HG03460 (cell line): Measurements from ENCODE around the gene ZNF644.
A peak's percentile ranks its signal among the peaks of the same experiment; 100 is the strongest.

Experiments used
- ATAC-seq: cut with Tn5 transposase; IDR thresholded peaks from one replicate; pipeline ENCODE4 v1.9.1; 2021; ENCODE audit not compliant: unreplicated experiment

Gene ZNF644

DNA sequence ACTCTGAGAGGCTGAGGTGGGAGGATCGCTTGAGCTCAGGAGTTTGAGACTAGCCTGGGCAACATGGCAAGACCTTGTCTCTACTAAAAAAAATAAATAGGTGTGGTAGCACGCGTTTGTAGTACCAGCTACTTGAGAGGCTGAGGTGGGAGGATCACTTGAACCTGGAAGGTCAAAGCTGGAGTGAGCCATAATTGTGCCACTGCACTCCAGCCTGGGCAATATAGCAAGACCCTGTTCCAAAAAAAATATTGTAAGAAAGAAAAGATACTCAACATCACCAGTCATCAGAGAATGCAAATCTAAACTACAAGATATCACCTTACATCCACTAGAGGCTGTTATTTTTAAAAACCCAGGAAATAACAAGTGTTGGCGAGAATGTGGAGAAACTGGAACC lies 32.5 kb downstream of the ZNF644 start:
- ATAC-seq: no peak

DNA sequence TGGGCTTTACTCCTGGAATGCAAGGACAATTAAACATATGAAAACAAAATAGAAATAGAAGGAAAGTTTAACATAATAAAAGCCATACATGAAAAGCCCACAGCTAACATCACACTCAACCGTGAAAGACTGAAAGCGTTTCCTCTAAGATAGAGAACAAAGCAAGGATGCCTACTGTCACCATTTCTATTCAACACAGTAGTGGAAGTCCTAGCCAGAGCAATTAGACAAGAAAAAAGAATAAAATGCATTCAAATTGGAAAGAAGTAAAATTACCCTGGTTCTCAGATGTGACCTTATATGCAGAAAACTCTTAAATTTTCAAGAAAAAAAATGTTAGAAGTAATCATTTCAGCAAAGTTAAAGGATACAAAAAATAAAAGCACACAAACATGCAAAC lies 34.0 kb downstream of the ZNF644 start:
- ATAC-seq: no peak

DNA sequence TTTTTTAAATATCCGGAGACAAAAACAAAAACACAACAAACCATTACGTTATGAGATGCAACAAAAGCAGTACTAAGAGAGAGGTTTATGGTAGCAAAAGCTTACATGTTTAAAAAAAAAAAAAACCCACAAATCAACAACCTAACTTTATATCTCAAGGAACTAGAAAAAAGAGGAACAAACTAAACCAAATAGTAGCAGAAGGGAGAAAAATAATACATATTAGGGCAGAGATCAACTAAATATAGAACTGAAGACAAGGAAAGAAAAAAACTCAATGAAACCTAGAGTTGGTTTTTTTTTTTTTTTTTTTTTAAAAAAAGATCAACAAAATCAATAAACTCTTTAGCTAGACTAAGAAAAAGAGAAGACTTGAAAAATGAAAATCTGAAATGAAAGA lies 34.9 kb downstream of the ZNF644 start:
- no peak for ATAC-seq

DNA sequence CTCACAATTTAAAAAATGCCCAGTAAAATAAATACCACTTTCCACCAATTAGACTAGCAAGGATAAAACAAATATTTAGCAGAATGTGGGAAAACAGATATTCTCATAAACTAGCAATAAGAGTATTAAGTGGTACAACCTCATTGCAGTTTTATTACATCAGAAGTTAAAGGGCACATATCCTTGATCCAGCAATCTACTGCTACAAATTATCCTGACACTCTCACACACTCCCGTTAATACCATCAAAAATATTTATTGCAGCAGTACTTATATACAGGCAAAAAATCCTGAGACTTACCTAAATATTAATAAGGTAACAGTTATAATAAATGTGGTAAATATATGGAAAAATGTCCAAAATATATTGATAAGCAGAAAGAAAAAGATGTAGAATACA lies 44.3 kb downstream of the ZNF644 start:
- no peak for ATAC-seq

DNA sequence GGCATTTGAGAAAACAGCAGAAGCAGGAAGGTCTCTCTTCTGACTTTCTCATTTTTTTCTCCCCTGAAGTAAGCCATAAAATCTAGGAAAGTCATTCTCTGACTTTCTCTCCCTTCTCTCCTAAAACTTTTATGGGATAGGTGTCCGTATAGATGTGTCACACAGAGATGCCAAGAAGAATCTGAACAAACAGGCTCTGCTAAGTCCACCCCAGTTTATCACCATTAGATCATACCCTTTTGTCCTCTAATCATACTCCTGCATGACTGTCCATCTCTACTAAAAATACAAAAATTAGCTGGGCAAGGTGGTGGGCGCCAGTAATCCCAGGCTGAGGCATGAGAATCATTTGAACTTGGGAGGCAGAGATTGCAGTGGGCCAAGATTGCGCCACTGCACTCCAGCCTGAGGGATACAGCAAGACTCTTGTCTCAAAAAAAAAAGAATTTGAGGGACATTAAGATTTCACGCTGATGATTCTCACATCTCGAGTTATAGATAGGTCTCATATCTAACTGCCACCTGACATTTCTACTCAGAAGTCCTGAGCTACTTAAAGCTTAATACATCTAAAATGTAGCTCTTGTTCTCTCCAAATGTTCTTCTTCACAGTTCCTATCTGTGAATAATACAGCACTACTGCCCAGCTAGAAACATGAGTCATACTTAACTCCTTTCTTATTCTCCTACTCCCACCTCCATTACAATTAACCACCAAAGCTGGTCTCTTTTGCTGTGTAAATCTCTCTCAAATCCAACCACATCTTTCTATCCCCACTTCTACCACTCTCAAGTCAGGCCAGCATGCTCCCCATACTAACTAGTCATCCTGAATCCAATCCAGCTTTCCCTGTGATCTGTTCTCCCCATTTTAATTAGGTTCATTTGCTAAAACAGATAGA lies 47.7 kb downstream of the ZNF644 start:
- no peak for ATAC-seq

DNA sequence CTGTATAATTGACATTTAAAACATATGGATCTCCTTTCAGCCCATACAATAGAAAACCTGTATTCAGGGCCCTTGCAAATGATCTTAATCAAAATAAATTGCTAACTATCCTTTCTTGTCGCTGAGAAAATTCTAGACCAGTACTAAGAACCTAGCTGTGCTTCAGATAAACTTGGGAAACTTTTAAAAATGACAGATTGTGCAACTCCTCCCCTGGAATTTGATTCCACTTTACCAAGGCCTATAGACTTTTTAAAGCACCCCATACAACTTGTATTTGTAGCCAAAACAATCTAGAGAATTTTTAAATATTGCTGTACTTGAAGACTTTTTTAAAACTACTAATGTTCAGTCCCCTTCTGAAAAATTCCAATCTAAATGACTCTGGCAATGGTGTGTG lies 51.6 kb downstream of the ZNF644 start:
- ATAC-seq: no peak

DNA sequence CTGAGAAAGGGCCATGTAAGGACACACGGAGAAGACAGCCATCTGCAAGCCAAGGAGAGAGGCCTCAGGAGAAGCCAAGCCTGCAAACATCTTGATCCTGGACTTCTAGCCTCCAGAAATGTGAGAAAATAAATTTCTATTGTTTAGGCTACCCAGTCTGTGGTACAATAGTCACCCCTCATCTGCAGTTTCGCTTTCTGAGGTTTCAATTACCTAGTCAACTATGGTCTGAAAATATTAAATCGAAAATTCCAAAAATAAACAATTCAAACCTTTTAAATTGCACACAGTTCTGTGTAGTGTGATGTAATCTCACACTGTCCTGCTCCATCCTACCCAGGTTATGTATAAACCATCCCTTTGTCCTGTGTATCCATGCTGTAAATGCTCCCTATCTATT lies 52.6 kb downstream of the ZNF644 start:
- ATAC-seq: no peak

DNA sequence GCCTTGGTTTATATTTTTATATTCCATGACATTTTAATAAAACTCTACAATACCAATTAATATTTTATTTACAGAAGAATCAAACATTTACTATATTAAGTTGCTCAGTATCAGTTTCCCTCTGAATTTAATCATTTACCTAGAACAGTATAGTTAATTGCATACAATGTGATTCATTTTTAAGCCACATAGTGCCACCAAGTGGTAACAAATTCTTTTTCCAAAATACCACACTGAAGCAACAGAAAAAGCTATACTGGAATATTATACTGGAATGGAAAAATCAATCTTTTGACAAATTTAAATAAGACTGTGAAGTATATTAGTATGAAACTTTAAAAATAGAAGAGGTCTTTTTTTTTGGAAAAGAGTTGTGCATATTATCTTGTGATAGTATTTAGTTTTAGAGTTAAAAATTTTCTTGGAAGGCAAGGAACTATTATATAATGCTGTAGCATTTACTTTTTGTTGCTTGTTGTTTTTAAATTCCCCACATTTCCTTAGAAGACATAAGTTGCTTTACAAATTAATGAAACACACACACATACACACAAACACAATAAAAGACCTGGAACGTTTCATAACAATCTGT lies 57.3 kb downstream of the ZNF644 start:
- no peak for ATAC-seq

DNA sequence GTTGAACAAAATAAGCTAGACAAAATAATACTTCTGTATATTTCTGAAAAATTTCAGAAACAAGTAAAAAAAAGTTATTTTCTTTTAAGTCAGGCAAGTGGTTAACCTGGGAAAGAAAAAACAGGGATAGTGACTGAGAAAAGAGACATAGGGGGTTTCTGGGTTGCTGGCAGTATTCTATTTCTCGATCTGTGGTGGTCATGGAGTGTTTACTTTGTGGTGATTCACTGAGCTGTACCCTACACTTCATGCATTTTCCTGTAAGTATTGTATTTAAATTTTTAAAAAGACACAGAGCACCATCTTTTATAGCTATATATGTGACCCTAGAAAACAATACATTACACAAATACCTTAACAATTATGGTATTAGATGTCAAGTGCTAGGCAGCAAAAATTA lies 58.2 kb downstream of the ZNF644 start:
- no peak for ATAC-seq

DNA sequence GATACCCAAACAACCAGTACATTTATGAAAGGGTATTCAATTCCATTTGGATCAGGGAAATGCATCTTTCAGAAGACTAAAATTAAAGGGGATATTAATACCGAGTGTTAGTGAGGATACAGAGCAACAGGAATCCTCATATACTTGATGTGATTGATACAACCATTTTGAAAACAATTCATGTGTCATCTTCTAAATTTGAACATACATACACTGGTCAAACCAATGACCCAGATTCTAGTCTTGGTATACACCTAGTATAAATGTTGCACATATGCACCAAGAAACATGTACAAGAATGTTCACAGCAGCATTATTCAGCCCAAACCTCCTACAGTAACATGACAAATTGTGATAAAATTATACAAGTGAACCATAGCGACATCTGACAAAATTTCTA lies 58.6 kb downstream of the ZNF644 start:
- ATAC-seq: no peak

DNA sequence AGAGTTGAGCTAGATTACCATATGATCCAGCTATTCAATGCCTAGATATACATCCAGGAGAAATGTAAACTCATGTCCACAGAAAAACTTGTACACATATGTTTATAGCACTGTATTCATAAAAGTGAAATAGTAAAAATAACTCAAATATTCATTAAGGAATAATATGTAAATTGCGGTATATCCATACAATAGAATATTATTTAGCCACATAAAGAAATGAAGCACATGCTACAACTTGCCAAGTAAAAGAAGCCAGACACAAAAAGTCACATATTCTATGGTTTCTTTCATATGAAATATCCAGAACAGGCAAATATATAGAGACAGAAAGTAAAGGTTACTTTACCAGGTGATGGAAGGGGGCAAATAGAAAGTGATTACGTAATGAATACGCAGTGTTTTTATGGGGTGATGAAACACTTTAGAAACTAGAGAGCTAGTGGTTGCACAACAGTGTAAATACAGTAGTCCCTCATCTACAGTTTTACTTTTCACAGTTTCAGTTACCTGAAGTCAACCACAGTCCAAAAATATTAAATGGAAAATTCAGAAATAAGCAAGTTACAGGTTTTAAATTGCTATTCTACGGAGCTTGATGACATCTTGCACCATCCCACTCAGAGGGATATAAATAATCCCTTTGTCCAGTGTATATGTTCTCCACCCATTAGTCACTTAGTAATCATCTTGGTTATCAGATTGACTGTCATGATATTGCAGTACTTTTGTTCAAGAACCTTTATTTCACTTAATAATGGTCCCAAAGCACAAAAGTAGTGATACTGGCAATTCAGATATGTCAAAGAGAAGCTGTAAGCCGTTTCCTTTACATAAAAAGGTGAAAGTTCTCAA lies 62.3 kb downstream of the ZNF644 start:
- ATAC-seq: peak; percentile 55

DNA sequence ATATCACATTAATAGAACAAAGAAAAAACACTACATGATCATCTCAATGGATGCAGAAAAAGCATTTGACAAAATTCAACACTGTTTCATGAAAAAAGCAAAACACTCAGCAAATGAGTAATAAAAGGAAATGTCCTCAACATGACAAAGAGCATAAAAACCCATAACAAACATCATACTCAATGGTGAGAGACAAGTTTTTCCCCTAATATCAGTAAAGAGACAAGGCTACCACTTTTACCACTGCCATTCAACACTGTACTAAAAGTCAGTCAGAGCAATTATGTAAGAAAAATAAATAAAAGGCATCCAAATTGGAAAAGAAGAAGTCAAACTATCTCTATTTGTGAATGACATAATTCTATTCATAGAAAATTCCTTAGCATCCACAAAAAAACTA lies 64.3 kb downstream of the ZNF644 start:
- ATAC-seq: no peak

DNA sequence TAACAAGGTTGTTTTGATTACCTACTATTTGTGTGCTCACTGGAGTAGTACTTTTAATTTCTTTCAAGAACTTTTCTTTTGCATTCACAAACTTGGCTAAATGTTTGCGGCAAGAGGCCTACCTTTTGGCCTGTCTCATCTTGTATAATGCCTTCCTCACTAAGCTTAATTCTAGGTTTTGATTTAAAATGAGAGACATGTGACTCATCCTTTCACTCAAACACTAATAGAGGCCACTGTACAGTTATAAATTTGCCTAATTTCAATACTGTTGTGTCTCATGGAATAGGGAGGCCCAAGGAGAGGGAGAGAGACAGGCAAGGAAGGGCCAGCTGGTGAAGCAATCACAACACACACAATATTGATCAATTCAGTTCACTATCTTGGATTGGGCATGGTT lies 66.1 kb downstream of the ZNF644 start:
- ATAC-seq: no peak

DNA sequence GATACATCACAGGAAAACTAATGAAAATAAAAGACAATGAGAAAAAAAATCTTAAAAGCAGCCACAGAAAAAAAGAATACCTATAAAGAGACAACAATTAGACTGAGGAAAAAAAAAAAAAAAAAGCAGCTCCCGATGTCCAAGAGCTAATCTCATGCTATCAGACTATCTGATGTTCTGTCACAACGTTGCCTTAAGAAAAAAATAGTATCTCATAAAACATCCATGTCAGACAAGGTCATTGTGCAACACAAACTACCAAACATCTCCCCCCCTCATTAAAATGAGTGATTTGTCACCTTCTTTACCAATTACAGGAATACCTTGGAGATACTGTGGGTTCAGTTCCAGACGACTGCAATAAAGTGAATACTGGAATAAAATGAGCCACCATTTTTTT lies 68.9 kb downstream of the ZNF644 start:
- ATAC-seq: no peak

DNA sequence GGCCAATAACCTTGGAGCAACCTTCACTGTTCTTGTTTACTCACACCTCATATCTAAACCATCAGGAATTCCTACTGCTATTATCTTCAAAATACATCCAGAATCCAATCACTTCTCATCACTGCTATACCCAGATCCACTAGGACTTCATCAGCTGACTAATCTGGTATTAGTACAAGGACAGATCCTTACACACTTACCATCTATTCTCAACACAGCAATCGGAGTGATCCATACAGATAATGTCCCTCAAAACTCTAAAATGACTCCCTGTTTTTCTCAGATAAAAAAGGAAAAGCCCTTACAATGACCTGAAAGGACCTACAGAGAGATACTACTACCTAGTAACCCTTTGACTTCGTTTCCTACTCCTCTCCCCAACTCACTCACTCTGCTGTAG lies 70.8 kb downstream of the ZNF644 start:
- no peak for ATAC-seq

DNA sequence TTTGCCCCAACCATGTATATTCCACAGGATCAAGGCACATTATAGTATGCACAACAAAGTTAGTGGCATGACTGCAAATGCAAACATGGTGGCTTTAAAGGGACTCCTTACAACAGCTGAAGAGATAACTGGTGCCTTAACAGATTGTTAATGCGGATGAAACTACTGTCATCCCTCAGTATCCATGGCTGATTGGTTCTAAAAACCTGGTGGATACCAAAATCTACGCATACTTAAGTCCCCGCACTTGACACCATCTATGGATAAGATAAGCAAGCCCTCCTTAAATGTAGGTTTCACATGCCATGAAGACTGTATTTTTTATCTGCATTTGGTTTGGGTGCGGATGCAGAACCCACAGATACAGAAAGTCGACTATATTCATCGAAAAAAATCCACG lies 73.5 kb downstream of the ZNF644 start:
- no peak for ATAC-seq

DNA sequence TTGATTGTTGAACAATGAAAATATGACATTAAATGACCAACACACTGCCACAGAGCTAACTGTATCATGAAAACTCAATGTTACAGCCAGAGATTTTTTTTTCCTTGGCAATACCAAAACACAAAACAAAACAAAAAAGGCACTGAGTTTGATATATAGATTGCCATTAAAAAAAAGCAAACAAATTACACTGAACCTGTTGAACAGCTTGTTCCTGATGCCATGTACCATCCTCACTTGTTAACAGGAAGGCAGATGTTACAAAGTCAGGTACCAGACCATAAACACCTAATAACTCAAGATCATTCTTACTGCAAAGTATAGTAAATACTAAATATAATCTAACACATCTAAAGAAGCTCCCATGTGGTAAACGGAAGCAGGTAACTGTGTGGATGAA lies 75.2 kb downstream of the ZNF644 start:
- no peak for ATAC-seq

DNA sequence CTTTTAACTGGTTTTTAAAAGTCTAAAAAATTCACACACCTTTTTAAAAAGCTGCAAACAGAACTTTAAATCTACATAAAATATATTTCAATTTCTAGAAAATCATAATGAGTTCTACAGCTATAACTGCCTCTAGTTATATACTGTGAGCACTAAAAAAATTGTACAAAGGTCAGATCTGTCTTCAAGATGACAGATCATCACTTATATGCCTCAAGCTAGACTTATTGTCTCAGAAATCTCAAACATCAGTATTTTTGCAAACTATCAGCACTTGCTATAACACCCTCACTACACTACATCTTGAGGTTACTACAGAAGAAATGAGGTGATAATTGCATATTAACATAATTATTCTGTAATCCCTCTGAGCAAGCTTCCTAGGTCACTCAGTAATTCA lies 76.5 kb downstream of the ZNF644 start:
- no peak for ATAC-seq

DNA sequence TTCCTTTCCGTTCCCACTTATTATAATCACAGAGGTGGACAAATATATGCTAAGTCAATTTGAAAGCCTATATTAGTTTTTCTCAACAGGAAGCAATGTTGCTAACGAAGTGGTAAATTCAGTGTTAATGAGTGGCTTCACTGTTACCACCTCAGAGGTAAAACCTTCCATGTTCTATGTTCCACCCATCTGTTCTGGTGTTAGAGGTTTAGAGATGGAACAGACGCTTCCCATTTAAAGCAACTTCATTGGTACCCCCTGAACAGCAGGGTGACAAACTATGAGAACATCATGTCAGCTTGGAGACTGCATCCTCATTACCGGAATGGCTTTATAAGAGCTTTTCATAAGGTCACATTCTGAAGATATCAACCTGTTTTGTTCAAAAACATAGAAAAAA lies 77.9 kb downstream of the ZNF644 start:
- no peak for ATAC-seq

DNA sequence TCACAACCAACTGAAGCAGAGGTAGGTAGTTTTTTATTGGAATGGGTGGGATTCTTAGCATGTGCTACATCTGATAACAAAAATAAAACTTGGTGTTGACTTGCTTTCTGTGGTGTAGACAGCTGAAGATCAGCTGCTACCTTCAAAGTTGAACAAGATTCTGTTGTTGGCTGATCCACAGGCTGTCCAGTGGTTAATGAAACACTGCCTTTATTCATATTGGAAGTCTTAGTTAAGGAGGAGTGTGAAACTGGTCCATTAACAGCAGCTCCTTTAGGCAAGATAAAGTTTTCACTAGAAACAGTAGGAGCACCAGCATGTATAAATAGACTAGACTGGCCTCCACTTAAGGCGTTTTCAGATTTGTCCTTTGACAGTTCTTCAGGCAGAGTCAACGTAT lies 81.1 kb downstream of the ZNF644 start:
- ATAC-seq: no peak

DNA sequence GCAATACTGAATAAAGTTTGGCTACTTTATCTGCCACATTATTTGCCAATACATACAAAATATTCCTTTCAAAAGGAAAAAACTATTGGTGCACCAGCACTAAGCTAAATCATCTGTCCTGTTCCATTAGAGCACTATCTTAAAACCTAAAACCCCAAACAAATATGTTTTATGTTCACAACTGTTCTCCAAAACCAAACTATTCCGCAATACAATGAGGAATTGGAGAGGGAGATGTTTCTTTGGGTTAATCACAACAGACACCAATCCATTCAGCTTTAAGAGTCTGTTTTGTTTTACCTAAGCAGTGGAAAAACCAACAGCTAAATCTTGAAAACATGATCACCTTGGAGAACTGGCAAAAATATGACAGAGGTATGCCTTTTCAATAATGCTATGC lies 85.1 kb downstream of the ZNF644 start:
- ATAC-seq: no peak

DNA sequence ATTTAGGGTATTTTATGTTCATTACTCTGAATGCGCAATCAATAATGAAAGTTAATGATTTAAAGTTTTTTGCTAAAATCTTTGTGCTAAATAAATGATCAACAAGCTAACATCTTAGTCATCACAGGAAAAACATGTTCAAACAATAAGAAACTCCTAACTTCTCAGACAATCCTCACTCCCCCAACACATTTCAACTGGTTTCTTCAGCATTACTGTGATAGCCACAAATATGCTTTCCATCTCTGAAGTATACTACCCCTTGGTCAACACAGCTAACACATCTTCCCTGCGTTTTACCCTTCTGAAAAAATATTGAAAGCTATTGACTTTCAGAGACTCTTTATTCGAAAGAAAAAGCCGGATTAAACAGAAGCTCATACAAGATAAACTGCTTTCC lies 85.8 kb downstream of the ZNF644 start:
- no peak for ATAC-seq
